HG03280 (cell line): Measurements from ENCODE around the gene MUC20.
"Not testable (repeated sequence)": the region's sequence is repeated elsewhere in the genome, so short reads cannot be mapped to it uniquely, and the experiment has no call there.

Experiments used
- ATAC-seq: cut with Tn5 transposase; IDR thresholded peaks from one replicate; pipeline ENCODE4 v1.9.1; 2021; ENCODE audit warnings: mild to moderate bottlenecking, moderate library complexity; ENCODE audit not compliant: unreplicated experiment

The MUC20 gene

GRCh38 chr3:195728789-195729188, 8.0 kb downstream of the MUC20 start:
- ATAC-seq: not testable (repeated sequence)

- ATAC-seq: no peak
Measured at GRCh38 chr3:195729476-195730251, 8.9 kb downstream of the MUC20 start.

- ATAC-seq: no peak
Measured at GRCh38 chr3:195731356-195731905, 10.7 kb downstream of the MUC20 start.

- no peak for ATAC-seq
Measured at GRCh38 chr3:195732940-195733339, 12.2 kb downstream of the MUC20 start.

GRCh38 chr3:195735036-195735695, 14.4 kb downstream of the MUC20 start:
- no peak for ATAC-seq

GRCh38 chr3:195736866-195737490, 16.2 kb downstream of the MUC20 start:
- no peak for ATAC-seq

- ATAC-seq: not testable (repeated sequence)
Measured at GRCh38 chr3:195737782-195738181, 17.0 kb downstream of the MUC20 start.

- no peak for ATAC-seq
Measured at GRCh38 chr3:195738274-195739044, 17.7 kb downstream of the MUC20 start.

GRCh38 chr3:195739561-195740111, 18.9 kb downstream of the MUC20 start:
- no peak for ATAC-seq

GRCh38 chr3:195744437-195744836, 23.7 kb downstream of the MUC20 start:
- ATAC-seq: no peak

- no peak for ATAC-seq
Measured at GRCh38 chr3:195746346-195746745, 25.6 kb downstream of the MUC20 start.

- no peak for ATAC-seq
Measured at GRCh38 chr3:195746751-195747150, 26.0 kb downstream of the MUC20 start.

DNA sequence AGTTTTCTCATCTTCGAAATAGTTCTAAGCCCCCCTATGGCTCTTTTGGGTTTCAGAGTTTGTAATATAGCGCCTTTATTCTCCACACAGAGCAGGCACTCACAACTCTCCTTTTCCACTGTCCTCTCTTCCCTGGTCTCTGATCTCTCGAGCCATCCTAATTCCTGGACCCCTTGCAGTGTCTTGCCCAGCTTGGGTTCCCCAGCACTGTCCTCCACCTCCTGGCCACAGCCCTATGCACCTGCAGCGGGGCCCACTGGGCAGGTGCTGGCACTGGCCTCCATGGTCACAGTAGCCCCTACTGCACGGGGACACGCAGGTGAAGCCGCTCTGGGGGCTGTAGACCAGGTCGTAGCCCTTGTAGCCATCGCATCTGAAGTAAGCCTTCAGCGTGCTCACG, 27.9 kb downstream of the MUC20 start:
- no peak for ATAC-seq

- not testable (repeated sequence) for ATAC-seq
Measured at GRCh38 chr3:195749101-195749500, 28.3 kb downstream of the MUC20 start.

GRCh38 chr3:195750797-195751520, 30.2 kb downstream of the MUC20 start:
- ATAC-seq: no peak

GRCh38 chr3:195751560-195751959, 30.8 kb downstream of the MUC20 start:
- no peak for ATAC-seq

- no peak for ATAC-seq
Measured at GRCh38 chr3:195752066-195752465, 31.3 kb downstream of the MUC20 start.

DNA sequence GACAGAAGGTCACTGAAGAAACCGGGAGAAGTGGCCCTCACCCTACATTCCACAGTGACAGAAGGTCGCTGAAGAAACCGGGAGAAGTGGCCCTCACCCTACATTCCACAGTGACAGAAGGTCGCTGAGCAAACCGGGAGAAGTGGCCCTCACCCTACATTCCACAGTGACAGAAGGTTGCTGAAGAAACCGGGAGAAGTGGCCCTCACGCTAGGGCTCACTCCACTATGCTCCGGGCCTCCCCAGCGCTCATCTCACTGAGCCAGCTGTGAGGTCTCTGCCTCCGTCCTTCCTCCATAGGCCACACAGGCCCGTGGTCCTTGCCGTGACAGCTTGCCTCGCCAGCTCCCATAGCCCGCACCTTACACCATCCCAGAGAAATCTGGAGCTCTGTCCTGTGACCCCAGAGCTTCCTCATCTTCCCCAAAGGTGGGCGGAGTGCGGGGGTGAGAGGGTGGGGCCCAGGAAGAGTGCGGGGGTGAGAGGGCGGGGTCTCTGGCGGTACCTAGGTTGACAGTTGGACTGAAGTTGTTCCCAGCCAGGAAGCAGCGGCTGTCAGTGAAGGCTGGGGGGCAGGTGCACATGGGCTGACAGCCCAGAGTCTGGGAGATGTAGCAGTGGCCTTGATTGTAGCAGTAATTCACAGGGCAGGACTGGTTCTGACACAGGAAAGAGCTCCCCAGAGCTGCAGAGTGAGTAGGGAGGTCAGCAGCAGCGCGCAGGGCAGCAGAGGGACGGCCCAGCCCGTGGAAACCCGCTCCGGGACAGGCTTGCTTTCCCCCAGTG, 32.0 kb downstream of the MUC20 start:
- ATAC-seq: no peak

GRCh38 chr3:195753581-195753980, 32.8 kb downstream of the MUC20 start:
- ATAC-seq: no peak
